ENCODE results near the gene ATG5.

GRCh38 chr6:106308985-106309384, 16.6 kb downstream of the ATG5 start:
- TF ChIP-seq CTCF (IDR thresholded peaks at IDR 0.05; ENCODE audit: low read depth, low read length): no peak
- no peak for TF ChIP-seq EZH2phosphoT487 (IDR thresholded peaks at IDR 0.05; ENCODE audit: low read depth)
